ENCODE data around the gene S100A16.

DNA sequence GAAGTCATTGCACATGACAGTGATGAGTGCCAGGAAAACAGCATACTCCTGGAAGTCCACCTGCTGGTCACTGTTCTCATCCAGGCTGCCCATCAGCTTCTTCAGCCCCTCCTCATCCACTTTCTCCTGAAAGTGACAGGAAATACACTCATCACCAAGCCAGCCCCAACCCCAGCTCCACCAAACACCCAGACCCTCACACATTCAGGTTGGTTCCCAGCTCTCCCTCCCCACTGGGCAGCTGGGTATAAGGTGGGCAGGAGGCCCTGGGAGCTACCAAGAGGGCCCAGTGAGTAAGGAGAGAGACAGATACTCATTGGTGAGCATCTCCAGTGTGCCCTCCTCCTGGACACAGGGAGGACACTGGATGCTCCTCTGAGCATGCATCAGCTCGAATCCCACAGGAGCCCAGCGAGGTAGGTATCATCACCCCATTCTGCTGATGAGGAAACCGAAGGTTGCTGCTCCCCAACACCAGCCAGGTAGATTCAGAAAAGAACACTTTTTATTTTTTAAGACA, 51.4 kb downstream of the S100A16 start:
- no peak for TF ChIP-seq POLR2A (IDR thresholded peaks at IDR 0.05; ENCODE audit: low read depth, low read length)
- no peak for TF ChIP-seq POLR2AphosphoS5 (IDR thresholded peaks at IDR 0.05; ENCODE audit: low read depth, low read length)
- TF ChIP-seq TAF1 (IDR thresholded peaks at IDR 0.05; ENCODE audit: borderline replicate concordance, low read depth, low read length): no peak

Measured in GM12892 (cell line).